Ishikawa (cell line): Measurements from ENCODE around the gene ESR2.

Experiments
- CEBPB ChIP-seq: IDR thresholded peaks from 2 replicates; pipeline ENCODE4 v1.6.1; 2012
- CREB1 ChIP-seq: IDR thresholded peaks from 2 replicates; pipeline ENCODE4 v1.6.1; 2012; ENCODE audit warnings: low read depth
- EGR1 ChIP-seq: IDR thresholded peaks from 2 replicates; pipeline ENCODE4 v1.6.1; 2012
- EP300 ChIP-seq: IDR thresholded peaks from 2 replicates; pipeline ENCODE4 v1.6.1; 2012; ENCODE audit warnings: borderline replicate concordance
- FOXM1 ChIP-seq: IDR thresholded peaks from 2 replicates; pipeline ENCODE4 v1.6.1; 2012; ENCODE audit warnings: low read depth, borderline replicate concordance
- NFIC ChIP-seq: IDR thresholded peaks from 2 replicates; pipeline ENCODE4 v1.6.1; 2012
- RAD21 ChIP-seq: IDR thresholded peaks from 2 replicates; pipeline ENCODE4 v1.6.1; 2012; ENCODE audit warnings: low read depth
- REST ChIP-seq: IDR thresholded peaks from 2 replicates; pipeline ENCODE4 v1.6.1; 2012; ENCODE audit warnings: low read depth, mild to moderate bottlenecking
- TAF1 ChIP-seq: IDR thresholded peaks from 2 replicates; pipeline ENCODE4 v1.6.1; 2012; ENCODE audit warnings: low read depth, mild to moderate bottlenecking
- TCF12 ChIP-seq: IDR thresholded peaks from 2 replicates; pipeline ENCODE4 v1.6.1; 2012; ENCODE audit warnings: low read depth
- TEAD4 ChIP-seq: IDR thresholded peaks from 2 replicates; pipeline ENCODE4 v1.6.1; 2012
- YY1 ChIP-seq: IDR thresholded peaks from 2 replicates; pipeline ENCODE4 v1.6.1; 2012; ENCODE audit warnings: low read depth
- ZBTB7A ChIP-seq: IDR thresholded peaks from 2 replicates; pipeline ENCODE4 v1.6.1; 2012; ENCODE audit warnings: low read depth
- TF ChIP-seq, protein P1 (sequence below): IDR thresholded peaks from 2 replicates; pipeline ENCODE4 v1.6.1; 2012
- TF ChIP-seq, protein P2 (sequence below): IDR thresholded peaks from 2 replicates; pipeline ENCODE4 v1.6.1; 2012

Gene ESR2

GRCh38 chr14:64194404-64194803 is 99.8 kb downstream of the ESR2 start:
- TF ChIP-seq CREB1 (no peak), EP300 (no peak), NFIC (no peak), TCF12 (no peak), YY1 (no peak), RAD21 (no peak), TEAD4 (no peak), REST (no peak), TAF1 (no peak)
- TF ChIP-seq, protein P1, sequence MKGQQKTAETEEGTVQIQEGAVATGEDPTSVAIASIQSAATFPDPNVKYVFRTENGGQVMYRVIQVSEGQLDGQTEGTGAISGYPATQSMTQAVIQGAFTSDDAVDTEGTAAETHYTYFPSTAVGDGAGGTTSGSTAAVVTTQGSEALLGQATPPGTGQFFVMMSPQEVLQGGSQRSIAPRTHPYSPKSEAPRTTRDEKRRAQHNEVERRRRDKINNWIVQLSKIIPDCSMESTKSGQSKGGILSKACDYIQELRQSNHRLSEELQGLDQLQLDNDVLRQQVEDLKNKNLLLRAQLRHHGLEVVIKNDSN, result no peak
- TF ChIP-seq, protein P2, sequence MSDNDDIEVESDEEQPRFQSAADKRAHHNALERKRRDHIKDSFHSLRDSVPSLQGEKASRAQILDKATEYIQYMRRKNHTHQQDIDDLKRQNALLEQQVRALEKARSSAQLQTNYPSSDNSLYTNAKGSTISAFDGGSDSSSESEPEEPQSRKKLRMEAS, result no peak

DNA sequence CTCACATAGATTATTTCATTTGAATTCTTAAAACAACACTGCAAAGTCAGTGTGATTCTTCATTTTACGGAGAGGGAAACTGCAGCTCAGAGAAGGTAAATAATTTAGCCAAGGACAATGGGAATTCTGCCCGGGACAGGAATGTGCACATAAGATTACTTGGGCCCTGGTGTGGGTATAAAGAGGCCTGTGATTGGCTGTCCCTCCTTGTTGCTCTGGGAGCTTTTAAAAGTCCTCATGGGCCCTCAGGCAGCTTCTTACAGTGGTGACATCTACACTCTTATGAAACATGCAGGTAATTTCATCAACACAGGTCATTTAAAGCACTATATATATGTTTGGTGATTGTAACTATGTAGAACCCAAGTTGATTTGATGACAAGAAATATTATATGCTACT is 100.3 kb downstream of the ESR2 start:
- no peak for TF ChIP-seq RAD21
- no peak for TF ChIP-seq TAF1
- no peak for TF ChIP-seq CEBPB
- no peak for TF ChIP-seq REST
- TF ChIP-seq TEAD4, result no peak
- TF ChIP-seq TCF12, result no peak
- no peak for TF ChIP-seq CREB1
- TF ChIP-seq, protein P2, result no peak

DNA sequence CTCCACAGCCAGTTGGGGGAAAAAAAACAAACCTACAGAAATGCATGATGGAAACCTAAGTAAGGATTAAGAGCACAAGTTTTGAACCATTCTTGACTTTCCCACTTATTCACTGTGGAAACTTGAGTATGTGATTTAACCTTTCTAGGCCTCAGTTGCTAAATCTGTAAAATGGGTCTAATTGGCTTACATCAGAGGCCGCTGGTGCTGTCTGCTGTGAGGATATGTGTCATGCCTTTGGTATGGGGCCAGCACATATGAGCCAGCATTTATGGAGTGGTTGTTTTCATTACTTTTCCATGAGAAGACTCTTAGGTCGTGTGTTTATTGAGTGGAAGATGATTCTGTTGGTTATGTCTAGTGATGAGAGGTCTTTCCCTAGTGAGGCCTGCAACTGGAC is 102.4 kb downstream of the ESR2 start:
- no peak for TF ChIP-seq EP300
- TF ChIP-seq CREB1, result no peak
- TF ChIP-seq FOXM1, result no peak

DNA sequence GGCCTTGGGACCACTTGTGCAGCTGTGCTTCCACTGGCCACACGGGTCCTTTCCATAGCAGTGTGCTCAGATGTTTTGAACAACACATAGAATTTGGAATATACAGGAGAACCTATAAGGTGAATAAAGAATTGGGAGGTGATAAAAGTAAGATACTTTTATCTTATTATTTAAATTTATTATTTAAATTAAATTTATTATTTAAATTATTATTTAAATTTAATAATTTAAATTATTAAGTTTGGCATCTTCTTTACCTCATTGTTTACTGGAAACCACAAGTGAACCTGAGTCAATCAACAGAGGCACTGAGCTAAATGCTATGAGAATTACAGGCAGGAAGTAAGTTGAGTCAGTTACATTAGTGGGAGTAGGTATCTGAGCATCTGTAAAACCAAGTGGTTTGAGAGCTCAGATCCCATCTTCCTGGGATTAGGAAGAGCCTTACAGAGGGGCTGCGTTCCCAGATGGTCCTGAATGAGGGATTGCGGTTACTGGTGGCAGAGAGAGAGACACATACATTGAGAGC is 103.1 kb downstream of the ESR2 start:
- TF ChIP-seq CEBPB (no peak), REST (no peak), TAF1 (no peak), NFIC (no peak), FOXM1 (no peak), TCF12 (no peak), ZBTB7A (no peak)

DNA sequence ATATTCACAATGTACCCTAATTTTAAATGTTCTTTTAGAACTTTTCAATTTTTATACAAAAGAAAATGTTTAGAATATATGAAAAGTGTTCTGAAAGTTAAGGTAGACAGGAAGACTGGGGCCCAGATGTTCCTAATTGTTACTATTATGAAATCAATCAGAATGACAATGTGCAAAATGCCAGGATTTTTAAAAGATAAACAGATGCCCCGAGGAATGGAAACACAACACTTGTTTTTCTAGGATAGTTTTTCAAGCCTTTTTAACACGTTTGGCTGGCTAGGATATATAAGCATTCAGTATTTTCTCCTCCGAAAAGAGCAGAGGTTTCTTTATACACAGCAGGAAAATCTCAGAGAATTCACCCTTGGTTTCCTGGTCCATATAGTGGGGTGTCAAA is 106.8 kb downstream of the ESR2 start:
- TF ChIP-seq, protein P2, result no peak
- no peak for TF ChIP-seq REST
- TF ChIP-seq RAD21, result no peak
- TF ChIP-seq CREB1, result no peak
- no peak for TF ChIP-seq EP300
- TF ChIP-seq, protein P1, result no peak
- no peak for TF ChIP-seq FOXM1
- TF ChIP-seq EGR1, result no peak
- no peak for TF ChIP-seq ZBTB7A
- no peak for TF ChIP-seq CEBPB
- TF ChIP-seq TCF12, result no peak
